ENCODE measurements around the gene HTRA3. TPM values are rescaled to one million over a fixed set of nuclear protein-coding genes. Genes with fewer than 3 reads are reported as not detected.

HTRA3 gene
- total and polyA plus RNA-seq, 2 of the 4 experiments (the other 2 are of a cell fraction) = 1.3 to 9.5 TPM

- Histone ChIP-seq H3K4me2 (ENCODE audit: low read depth, low read length) (no peak overlapping the region), H3K9me1 (ENCODE audit: insufficient read depth, low read length) (no peaks in the 10 kb centered on the region; the same call in 1 of the 2 replicates), H2BK120ac (ENCODE audit: low read depth, low read length) (no peak overlapping the region), H3K4me3 (ENCODE audit: insufficient read depth, low read depth, low read length) (no peak overlapping the region), H4K5ac (ENCODE audit: low read depth, low read length) (no peak overlapping the region), H3K27me3 (ENCODE audit: control insufficient read depth, insufficient read depth, low read length) (peaks cover 15% of the 10 kb centered on the region), H2AK9ac (replicated peaks; ENCODE audit: low read depth, low read length, poor library complexity) (no peak overlapping the region), H3K4me1 (ENCODE audit: control insufficient read depth, insufficient read depth, low read length) (no peaks in the 10 kb centered on the region), H2BK15ac (ENCODE audit: low read depth, low read length) (no peak overlapping the region), H3K27ac (ENCODE audit: insufficient read depth, low read length) (no peak overlapping the region), H3K56ac (ENCODE audit: extremely low read depth, insufficient read depth, low read length) (no peak overlapping the region), H3K36me3 (ENCODE audit: control insufficient read depth, insufficient read depth, low read length) (no peaks in the 10 kb centered on the region), H4K20me1 (ENCODE audit: insufficient read depth, low read length) (no peaks in the 10 kb centered on the region; the same call in 1 of the 2 replicates), H3K9ac (ENCODE audit: low read depth, low read length) (no peak overlapping the region), H2BK20ac (ENCODE audit: low read depth, low read length) (no peak overlapping the region), H3K4ac (ENCODE audit: low read depth, low read length) (no peak overlapping the region), H2BK5ac (ENCODE audit: low read depth, low read length, poor library complexity, severe bottlenecking) (no peak overlapping the region), H3K79me1 (ENCODE audit: low read depth in 1 of 2, low read length in 2 of 2) (no peaks in the 10 kb centered on the region), H4K8ac (ENCODE audit: low read depth in 2 of 2, low read length in 2 of 2) (no peak overlapping the region), H3K18ac (ENCODE audit: low read depth, low read length) (no peak overlapping the region), H3K23ac (ENCODE audit: low read depth, low read length) (no peak overlapping the region), H3K9me3 (ENCODE audit: control insufficient read depth, insufficient read depth, low read length) (peaks cover 5% of the 10 kb centered on the region), H2AK5ac (ENCODE audit: low read depth, low read length) (no peak overlapping the region), H4K91ac (ENCODE audit: insufficient read depth, low read depth, low read length) (no peak overlapping the region), H3K14ac (replicated peaks; ENCODE audit: low read depth, low read length) (no peak overlapping the region), H2AFZ (replicated peaks; ENCODE audit: low read length, poor library complexity) (no peak overlapping the region)
- dilution Hi-C loops (cut with HindIII; ENCODE audit: low sequenced_read_pairs, unreplicated experiment) = no loop called here
- intact Hi-C loops (cut with micrococcal nuclease) = no loop called here
- ChIA-PET POLR2A (ENCODE audit: unreplicated experiment) (no interaction called here), CTCF (no interaction called here)
- ATAC-seq (ENCODE audit: low read depth) = no peak
- no peak for DNase-seq
- in situ Hi-C loops (cut with MboI; ENCODE audit: low sequenced_read_pairs) = no loop called here
- 91% methylated on average over 1 of the region's 12 CpGs; no CpG with 5 or more reads in 1 of the 2 experiments for whole genome bisulfite sequencing, 2 experiments (ENCODE audit: extremely low coverage in 2 of 2, insufficient read length in 1 of 2)
- no TSS peak for BruUV-seq (replicated peaks)
- no peak for TF ChIP-seq MXI1 (IDR thresholded peaks at IDR 0.05; ENCODE audit: borderline replicate concordance, low read depth, low read length)
These were observed 62.7 kb downstream of the HTRA3 start for GRCh38 chr4:8332038-8332857.

All from IMR-90 (cell line).